OCI-LY1 (cell line): ENCODE data around the gene STK24.
"Not testable (repeated sequence)": the region's sequence is repeated elsewhere in the genome, so short reads cannot be mapped to it uniquely, and the experiment has no call there.

Experiments
- H2AFZ ChIP-seq: fragments of 200-600 bp; sonication (generic), shearing (Covaris generic); 2 replicates; pipeline ENCODE4 v1.6.0; 2014; ENCODE audit warnings: antibody characterized with exemption, mild to moderate bottlenecking, low read length
- H3F3A ChIP-seq: fragments of 200-600 bp; sonication (generic), shearing (Covaris generic); 2 replicates; pipeline ENCODE4 v1.6.0; 2014; ENCODE audit warnings: mild to moderate bottlenecking, antibody characterized with exemption, low read length, moderate library complexity; ENCODE audit not compliant: insufficient read depth
- H3K27ac ChIP-seq: fragments of 200-600 bp; sonication (generic); 2 replicates; pipeline ENCODE4 v1.5.1; 2014; ENCODE audit warnings: low read length, mixed run types, mild to moderate bottlenecking, low read depth; ENCODE audit not compliant: poor library complexity, severe bottlenecking
- H3K27me3 ChIP-seq: fragments of 200-600 bp; sonication (generic); 2 replicates; pipeline ENCODE4 v1.6.0; 2014; ENCODE audit warnings: antibody characterized with exemption, mild to moderate bottlenecking, low read length, moderate library complexity; ENCODE audit not compliant: insufficient read depth
- H3K36me3 ChIP-seq: fragments of 200-600 bp; sonication (generic); 2 replicates; pipeline ENCODE4 v1.6.1; 2014; ENCODE audit warnings: mild to moderate bottlenecking, antibody characterized with exemption, low read length, moderate library complexity, mixed read lengths; ENCODE audit not compliant: insufficient read depth
- H3K4me1 ChIP-seq: fragments of 200-600 bp; sonication (generic); 2 replicates; pipeline ENCODE4 v1.5.1; 2014; ENCODE audit warnings: mild to moderate bottlenecking, low read length, moderate library complexity; ENCODE audit not compliant: insufficient read depth, severe bottlenecking
- H3K4me2 ChIP-seq: fragments of 200-600 bp; sonication (generic), shearing (Covaris generic); 2 replicates; pipeline ENCODE4 v1.6.1; 2014; ENCODE audit warnings: low read length
- H3K4me3 ChIP-seq: fragments of 200-600 bp; sonication (generic); 2 replicates; pipeline ENCODE4 v1.5.1; 2014; ENCODE audit warnings: low read length, low read depth, mild to moderate bottlenecking, mixed read lengths; ENCODE audit not compliant: poor library complexity, severe bottlenecking
- H3K79me2 ChIP-seq: fragments of 200-600 bp; shearing (Covaris generic); 2 replicates; pipeline ENCODE4 v1.6.1; 2016; ENCODE audit warnings: mixed run types, low read length, mixed read lengths; ENCODE audit not compliant: insufficient read depth
- H3K9ac ChIP-seq: fragments of 200-600 bp; sonication (generic), shearing (Covaris generic); 2 replicates; pipeline ENCODE4 v1.6.1; 2014; ENCODE audit warnings: mild to moderate bottlenecking, low read length, mixed read lengths
- H3K9me2 ChIP-seq: fragments of 200-600 bp; sonication (generic), shearing (Covaris generic); 2 replicates; pipeline ENCODE4 v1.6.1; 2014; ENCODE audit warnings: low read depth, mild to moderate bottlenecking, low read length, mixed read lengths
- H3K9me3 ChIP-seq: fragments of 200-600 bp; shearing (Covaris generic); 2 replicates; pipeline ENCODE4 v1.6.1; 2014; ENCODE audit warnings: low read length, mixed read lengths
- H4K20me1 ChIP-seq: fragments of 200-600 bp; sonication (generic), shearing (Covaris generic); 2 replicates; pipeline ENCODE4 v1.6.0; 2016; ENCODE audit warnings: mild to moderate bottlenecking, low read length; ENCODE audit not compliant: insufficient read depth
- EZH2 ChIP-seq: fragments of 200-600 bp; sonication (generic), shearing (Covaris generic); IDR thresholded peaks from 2 replicates; pipeline ENCODE4 v1.8.0; 2017; ENCODE audit warnings: borderline replicate concordance, mixed run types, mild to moderate bottlenecking, antibody characterized with exemption, low read length, moderate library complexity, mixed read lengths
- TF ChIP-seq, protein P1 (sequence below): fragments of 200-600 bp; sonication (generic), shearing (Covaris generic); IDR thresholded peaks from 2 replicates; pipeline ENCODE4 v1.5.1; 2017; ENCODE audit warnings: mild to moderate bottlenecking, antibody characterized with exemption, low read length, moderate library complexity, mixed read lengths

STK24 gene

DNA sequence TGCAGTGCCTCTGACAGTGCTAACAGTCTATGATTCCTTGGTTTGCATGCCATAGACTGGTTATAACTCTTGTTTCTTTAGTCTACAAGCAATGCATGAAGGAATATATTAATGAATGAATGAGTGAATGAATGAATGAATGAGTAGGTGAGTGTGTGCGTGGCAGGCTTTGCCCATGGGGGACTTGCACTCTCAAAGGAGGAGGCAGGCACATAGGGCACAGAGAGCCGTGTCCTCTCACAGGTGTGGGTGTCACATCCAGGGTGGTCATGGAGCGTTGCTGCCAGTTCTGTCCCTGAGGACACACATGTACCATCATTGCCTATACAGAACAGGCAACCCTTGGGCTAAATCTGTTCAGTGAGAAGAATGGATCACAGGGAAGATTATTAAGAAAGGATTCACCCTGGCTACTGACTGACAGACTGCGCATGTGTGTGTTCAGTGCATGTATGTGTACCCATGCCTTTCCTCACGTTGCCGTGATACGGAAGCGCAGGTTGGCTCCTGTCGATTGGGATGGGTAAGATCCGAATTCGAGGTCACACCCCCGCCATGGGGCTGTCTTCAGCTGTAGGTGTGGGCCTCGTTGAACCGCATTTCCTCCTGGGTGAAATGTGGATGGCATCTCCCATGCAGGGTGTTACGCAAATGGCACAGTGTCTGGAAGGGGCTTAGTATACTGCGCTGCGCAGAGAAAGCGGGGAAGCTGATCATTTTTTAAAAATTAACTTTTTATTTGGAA, 161.4 kb downstream of the STK24 start:
- Histone ChIP-seq H4K20me1 (no peaks in the 10 kb centered on the region), H3K79me2 (no peaks in the 10 kb centered on the region), H3F3A (no peaks in the 10 kb centered on the region), H3K4me2 (no peak overlapping the region), H3K9me2 (no peaks in the 10 kb centered on the region), H3K9ac (no peak overlapping the region), H3K36me3 (no peaks in the 10 kb centered on the region), H3K27ac (no peak overlapping the region), H3K4me1 (no peaks in the 10 kb centered on the region), H2AFZ (no peak overlapping the region), H3K9me3 (no peaks in the 10 kb centered on the region; the same call in 1 of the 2 replicates), H3K4me3 (no peak overlapping the region), H3K27me3 (peaks cover 10% of the 10 kb centered on the region; the same call in 1 of the 2 replicates)
- TF ChIP-seq, protein P1, sequence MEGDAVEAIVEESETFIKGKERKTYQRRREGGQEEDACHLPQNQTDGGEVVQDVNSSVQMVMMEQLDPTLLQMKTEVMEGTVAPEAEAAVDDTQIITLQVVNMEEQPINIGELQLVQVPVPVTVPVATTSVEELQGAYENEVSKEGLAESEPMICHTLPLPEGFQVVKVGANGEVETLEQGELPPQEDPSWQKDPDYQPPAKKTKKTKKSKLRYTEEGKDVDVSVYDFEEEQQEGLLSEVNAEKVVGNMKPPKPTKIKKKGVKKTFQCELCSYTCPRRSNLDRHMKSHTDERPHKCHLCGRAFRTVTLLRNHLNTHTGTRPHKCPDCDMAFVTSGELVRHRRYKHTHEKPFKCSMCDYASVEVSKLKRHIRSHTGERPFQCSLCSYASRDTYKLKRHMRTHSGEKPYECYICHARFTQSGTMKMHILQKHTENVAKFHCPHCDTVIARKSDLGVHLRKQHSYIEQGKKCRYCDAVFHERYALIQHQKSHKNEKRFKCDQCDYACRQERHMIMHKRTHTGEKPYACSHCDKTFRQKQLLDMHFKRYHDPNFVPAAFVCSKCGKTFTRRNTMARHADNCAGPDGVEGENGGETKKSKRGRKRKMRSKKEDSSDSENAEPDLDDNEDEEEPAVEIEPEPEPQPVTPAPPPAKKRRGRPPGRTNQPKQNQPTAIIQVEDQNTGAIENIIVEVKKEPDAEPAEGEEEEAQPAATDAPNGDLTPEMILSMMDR: no peak

DNA sequence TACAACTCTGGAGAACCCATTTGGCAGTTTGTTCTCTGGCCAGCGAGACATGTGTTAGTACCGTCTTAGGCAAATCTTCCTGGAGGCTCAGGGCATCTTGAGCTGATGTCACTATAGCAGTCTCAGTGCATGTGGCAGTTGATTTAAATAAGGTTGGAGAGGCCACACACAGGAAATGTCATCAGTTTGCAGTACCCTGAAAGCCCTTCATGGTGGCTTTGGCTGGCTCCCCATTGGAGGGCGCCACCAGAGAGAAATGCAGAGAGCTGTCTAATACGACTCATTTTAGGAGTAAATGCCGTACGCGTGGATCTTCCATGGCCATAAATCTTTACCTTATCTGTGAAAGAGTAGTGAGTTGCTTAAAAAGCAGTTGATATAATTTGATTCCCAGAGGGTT, 163.1 kb downstream of the STK24 start:
- H3K27me3 ChIP-seq: peaks cover 15% of the 10 kb centered on the region; the same call in 1 of the 2 replicates
- H3K79me2 ChIP-seq: no peaks in the 10 kb centered on the region
- H3K9me3 ChIP-seq: no peaks in the 10 kb centered on the region; the same call in 1 of the 2 replicates
- H3K4me1 ChIP-seq: no peaks in the 10 kb centered on the region
- TF ChIP-seq, protein P1: no peak
- no peak for TF ChIP-seq EZH2
- H4K20me1 ChIP-seq: no peaks in the 10 kb centered on the region
- no peaks in the 10 kb centered on the region for H3K9me2 ChIP-seq
- no peak overlapping the region for H3K27ac ChIP-seq
- H3K4me2 ChIP-seq: no peak overlapping the region
- no peaks in the 10 kb centered on the region for H3F3A ChIP-seq
- H3K4me3 ChIP-seq: no peak overlapping the region
- no peak overlapping the region for H2AFZ ChIP-seq
- H3K36me3 ChIP-seq: no peaks in the 10 kb centered on the region
- H3K9ac ChIP-seq: no peak overlapping the region

DNA sequence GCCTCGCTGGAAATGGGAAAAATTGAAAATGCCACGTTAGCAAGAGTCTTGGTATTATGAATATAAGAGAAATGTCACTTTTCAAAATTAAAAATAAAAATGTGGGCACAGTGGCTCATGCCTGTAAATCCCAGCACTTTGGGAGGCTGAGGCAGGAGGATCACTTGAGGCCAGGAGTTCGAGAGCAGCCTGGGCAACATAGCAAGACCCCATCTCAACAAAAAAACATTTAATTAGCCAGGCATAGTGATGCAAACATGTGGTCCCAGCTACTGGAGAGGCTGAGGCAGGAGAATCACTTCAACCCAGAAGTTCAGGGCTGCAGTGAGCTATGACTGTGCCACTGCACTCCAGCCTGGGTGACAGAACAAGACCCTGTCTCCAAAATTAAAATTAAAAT, 163.6 kb downstream of the STK24 start:
- not testable (repeated sequence) for H3K4me3 ChIP-seq, H3K9me2 ChIP-seq, H3F3A ChIP-seq, H3K27ac ChIP-seq, H3K36me3 ChIP-seq, H3K4me2 ChIP-seq, H3K9me3 ChIP-seq, H3K79me2 ChIP-seq, H4K20me1 ChIP-seq, H2AFZ ChIP-seq, H3K4me1 ChIP-seq, H3K9ac ChIP-seq
- H3K27me3 ChIP-seq: peaks cover 15% of the 10 kb centered on the region; the same call in 1 of the 2 replicates
